ENCODE data around the gene NGLY1. TPM values are rescaled to one million over a fixed set of nuclear protein-coding genes. Genes with fewer than 3 reads are reported as not detected.

NGLY1 gene
- total and polyA plus RNA-seq, 7 donors, result 37.2 to 78.4 (median 59.0) TPM

DNA sequence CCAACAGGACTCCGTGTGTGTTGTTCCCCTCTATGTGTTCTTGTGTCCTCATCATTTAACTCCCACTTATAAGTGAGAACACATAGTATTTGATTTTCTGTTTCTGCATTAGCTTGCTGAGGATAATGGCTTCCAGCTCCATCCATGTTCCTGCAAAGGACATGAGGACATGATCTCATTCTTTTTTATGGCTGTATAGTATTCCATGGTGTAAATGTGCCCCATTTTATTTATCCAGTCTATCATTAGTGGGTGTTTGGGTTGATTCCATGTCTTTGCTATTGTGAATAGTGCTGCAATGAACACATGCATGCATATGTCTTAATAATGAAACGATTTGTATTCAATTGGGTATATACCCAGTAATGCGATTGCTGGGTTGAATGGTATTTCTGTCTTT, 90.0 kb downstream of the NGLY1 start:
- no peaks in the 10 kb centered on the region for H3K9me3 ChIP-seq
- WGBS, 3 donors, result 64 to 84% (median 65%) methylated on average over 3 of the region's 3 CpGs
- intact Hi-C loops (cut with DNase I), result no loop called here
- TF ChIP-seq, protein P1, sequence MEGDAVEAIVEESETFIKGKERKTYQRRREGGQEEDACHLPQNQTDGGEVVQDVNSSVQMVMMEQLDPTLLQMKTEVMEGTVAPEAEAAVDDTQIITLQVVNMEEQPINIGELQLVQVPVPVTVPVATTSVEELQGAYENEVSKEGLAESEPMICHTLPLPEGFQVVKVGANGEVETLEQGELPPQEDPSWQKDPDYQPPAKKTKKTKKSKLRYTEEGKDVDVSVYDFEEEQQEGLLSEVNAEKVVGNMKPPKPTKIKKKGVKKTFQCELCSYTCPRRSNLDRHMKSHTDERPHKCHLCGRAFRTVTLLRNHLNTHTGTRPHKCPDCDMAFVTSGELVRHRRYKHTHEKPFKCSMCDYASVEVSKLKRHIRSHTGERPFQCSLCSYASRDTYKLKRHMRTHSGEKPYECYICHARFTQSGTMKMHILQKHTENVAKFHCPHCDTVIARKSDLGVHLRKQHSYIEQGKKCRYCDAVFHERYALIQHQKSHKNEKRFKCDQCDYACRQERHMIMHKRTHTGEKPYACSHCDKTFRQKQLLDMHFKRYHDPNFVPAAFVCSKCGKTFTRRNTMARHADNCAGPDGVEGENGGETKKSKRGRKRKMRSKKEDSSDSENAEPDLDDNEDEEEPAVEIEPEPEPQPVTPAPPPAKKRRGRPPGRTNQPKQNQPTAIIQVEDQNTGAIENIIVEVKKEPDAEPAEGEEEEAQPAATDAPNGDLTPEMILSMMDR (IDR thresholded peaks at IDR 0.05), result no peak
- no peak overlapping the region for H3K27ac ChIP-seq
- no peak overlapping the region for H3K4me3 ChIP-seq
- H3K27me3 ChIP-seq (ENCODE audit: insufficient read depth in 3 of 3, low read length in 2 of 3), result peaks cover 0 to 5% (median 2%) of the 10 kb centered on the region in 3 donors
- H3K36me3 ChIP-seq (ENCODE audit: insufficient read depth in 1 of 2, low read depth in 1 of 2), result no peaks in the 10 kb centered on the region
- no peaks in the 10 kb centered on the region for H3K4me1 ChIP-seq
- no peak for ATAC-seq
- DNase-seq, result no peak

DNA sequence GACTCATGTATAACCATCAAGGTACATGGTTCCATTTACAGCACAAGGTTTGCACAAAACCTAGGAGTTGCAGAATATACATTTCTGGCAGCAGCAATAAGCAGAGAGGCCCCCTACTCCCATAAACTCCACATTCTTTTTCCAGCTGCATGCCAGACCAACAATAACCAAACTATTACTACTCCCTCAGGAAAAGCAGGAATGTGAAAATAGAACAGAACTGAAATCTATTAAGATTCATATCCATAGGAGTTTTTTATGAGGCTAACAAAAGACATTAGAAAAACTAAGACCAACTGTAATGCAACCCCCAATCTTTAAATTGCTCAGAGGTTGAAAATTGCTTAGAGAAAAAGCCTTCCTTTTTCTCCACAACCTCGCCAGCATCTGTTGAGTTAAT, 90.9 kb downstream of the NGLY1 start:
- Histone ChIP-seq H3K36me3 (ENCODE audit: insufficient read depth in 1 of 2, low read depth in 1 of 2) (no peaks in the 10 kb centered on the region), H3K27ac (no peak overlapping the region), H3K4me3 (no peak overlapping the region), H3K27me3 (ENCODE audit: insufficient read depth in 3 of 3, low read length in 2 of 3) (peaks cover 0 to 5% (median 2%) of the 10 kb centered on the region in 3 donors), H3K4me1 (no peaks in the 10 kb centered on the region), H3K9me3 (no peaks in the 10 kb centered on the region)
- WGBS, 3 donors, result 58 to 63% (median 58%) methylated on average over 1 of the region's 1 CpG
- no peak for ATAC-seq
- intact Hi-C loops (cut with DNase I), result no loop called here
- DNase-seq, result no peak
- TF ChIP-seq, protein P1 (IDR thresholded peaks at IDR 0.05), result no peak

DNA sequence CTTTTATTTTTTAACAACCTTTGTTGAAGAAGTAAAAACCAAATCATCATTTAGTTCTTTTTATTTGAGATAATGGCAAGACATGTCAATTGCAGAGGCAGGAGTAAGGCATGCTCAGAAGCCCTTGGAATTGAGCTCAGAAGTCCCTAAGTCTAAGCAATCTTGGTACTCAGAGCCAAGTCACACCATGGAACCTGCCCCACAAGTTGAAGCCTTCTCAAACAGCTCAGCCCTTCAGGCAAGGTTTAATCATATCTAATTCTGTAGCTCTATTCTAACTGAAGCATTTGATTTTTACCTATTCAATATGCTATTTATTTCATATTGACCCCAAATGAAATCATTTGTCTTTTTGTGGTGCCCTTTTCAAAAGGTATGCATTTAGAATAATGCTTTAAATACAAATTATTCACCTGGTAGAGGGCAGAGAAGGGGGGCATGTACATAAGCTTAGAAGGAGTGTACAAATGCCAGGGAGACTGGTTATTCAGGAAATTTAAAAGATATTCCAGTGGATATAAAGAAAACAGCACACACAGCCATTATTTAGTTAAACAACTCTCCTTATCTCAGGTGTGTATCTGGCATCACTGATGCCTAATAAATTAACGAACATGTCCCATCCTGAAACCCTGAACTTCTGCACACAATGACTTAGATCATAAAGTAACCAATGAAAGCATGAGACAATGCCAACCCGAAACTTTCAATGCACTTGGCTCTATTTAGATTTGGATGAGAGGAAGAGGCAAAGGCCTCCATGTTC, 92.3 kb downstream of the NGLY1 start:
- intact Hi-C loops (cut with DNase I), result no loop called here
- Histone ChIP-seq H3K4me3 (no peak overlapping the region), H3K27ac (no peak overlapping the region), H3K36me3 (ENCODE audit: insufficient read depth in 1 of 2, low read depth in 1 of 2) (no peaks in the 10 kb centered on the region), H3K9me3 (no peaks in the 10 kb centered on the region), H3K27me3 (ENCODE audit: insufficient read depth in 3 of 3, low read length in 2 of 3) (peaks cover 0 to 5% (median 2%) of the 10 kb centered on the region in 3 donors), H3K4me1 (no peaks in the 10 kb centered on the region)
- TF ChIP-seq, protein P1 (IDR thresholded peaks at IDR 0.05), result no peak
- ATAC-seq (no peak), DNase-seq (no peak)
- 88 to 91% (median 89%) methylated on average over 2 of the region's 2 CpGs for WGBS, 3 donors

DNA sequence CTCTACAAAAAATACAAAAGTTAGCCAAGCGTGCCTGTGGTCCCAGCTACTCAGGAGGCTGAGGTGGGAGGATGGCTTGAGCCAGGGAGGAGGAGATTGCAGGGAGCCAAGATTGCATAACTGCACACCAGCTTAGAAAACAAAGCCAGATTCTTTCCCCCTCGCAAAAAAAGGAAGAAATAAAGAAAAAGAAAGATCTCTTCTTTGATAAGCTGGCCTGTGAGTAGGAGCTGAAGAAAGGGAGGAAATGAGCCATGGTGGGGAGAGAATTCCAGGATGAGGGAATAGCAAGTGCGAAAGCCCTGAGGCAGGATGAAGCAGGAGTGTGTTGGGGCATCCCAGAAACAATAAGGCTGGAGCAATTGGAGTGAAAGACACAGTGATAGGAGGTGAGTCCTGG, 94.0 kb downstream of the NGLY1 start:
- TF ChIP-seq, protein P1 (IDR thresholded peaks at IDR 0.05), result no peak
- DNase-seq, result no peak
- H3K27me3 ChIP-seq (ENCODE audit: insufficient read depth in 3 of 3, low read length in 2 of 3), result peaks cover 0 to 5% (median 2%) of the 10 kb centered on the region in 3 donors
- H3K4me3 ChIP-seq, result no peak overlapping the region
- H3K27ac ChIP-seq, result no peak overlapping the region
- no peaks in the 10 kb centered on the region for H3K36me3 ChIP-seq (ENCODE audit: insufficient read depth in 1 of 2, low read depth in 1 of 2)
- intact Hi-C loops (cut with DNase I), result no loop called here
- ATAC-seq, result no peak
- WGBS, 3 donors, result 68 to 81% (median 78%) methylated on average over 3 of the region's 3 CpGs
- no peaks in the 10 kb centered on the region for H3K9me3 ChIP-seq
- no peaks in the 10 kb centered on the region for H3K4me1 ChIP-seq

DNA sequence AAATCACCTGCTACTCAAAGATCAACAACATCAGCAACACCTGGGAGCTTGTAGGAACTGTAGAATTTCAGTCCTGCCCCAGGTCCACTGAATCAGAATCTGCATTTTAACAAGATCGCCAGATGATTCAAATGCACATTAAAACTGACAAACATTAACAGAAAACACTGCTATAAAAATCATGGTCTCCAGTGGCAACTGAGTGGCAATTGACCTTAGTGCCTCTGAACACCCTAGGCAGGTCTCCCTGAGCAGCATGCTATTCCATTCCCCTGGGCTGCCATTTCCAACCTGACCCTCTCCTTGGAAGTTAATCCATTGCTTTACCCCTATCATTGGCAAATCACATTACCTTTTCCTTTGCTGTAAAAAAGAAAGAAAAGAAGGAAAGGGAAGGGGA, 95.5 kb downstream of the NGLY1 start:
- no peaks in the 10 kb centered on the region for H3K4me1 ChIP-seq
- 91 to 100% (median 91%) methylated on average over 1 of the region's 1 CpG for WGBS, 3 donors
- no peak overlapping the region for H3K27ac ChIP-seq
- intact Hi-C loops (cut with DNase I), result no loop called here
- ATAC-seq (no peak), DNase-seq (no peak)
- H3K36me3 ChIP-seq (ENCODE audit: insufficient read depth in 1 of 2, low read depth in 1 of 2), result no peaks in the 10 kb centered on the region
- no peaks in the 10 kb centered on the region for H3K9me3 ChIP-seq
- H3K27me3 ChIP-seq (ENCODE audit: insufficient read depth in 3 of 3, low read length in 2 of 3), result peaks cover 0 to 5% (median 2%) of the 10 kb centered on the region in 3 donors
- TF ChIP-seq, protein P1 (IDR thresholded peaks at IDR 0.05), result no peak
- no peak overlapping the region for H3K4me3 ChIP-seq

Data from psoas muscle (tissue), 8 donors.